Measurements from ENCODE around the gene SFI1.

The SFI1 gene

DNA sequence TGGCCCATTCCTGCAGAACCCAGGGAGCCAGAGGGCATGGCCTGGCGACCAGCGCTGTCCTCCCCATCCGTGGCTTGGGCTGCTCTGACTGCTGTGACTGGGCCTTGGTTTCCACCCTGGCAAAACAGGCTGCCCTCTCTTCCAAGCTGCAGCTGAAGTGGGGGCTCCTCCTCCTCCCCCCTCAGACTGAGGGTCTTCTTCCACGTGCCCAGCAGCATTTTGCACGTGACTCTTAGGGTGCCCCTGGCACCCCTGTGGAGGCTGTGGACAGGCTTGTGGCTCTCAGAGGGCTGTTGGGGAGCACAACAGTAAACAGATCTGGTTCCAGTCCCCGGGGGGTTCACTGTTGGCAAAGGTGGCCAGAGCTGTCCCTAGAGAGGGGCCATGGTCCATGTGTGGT is 114.3 kb downstream of the SFI1 start:
- Histone ChIP-seq H3K9me3 (ENCODE audit: insufficient read depth, low read depth, low read length) (no peaks in the 10 kb centered on the region), H3K4me3 (ENCODE audit: low read length, poor library complexity, severe bottlenecking) (no peak overlapping the region), H3K36me3 (ENCODE audit: insufficient read depth, low read length) (no peaks in the 10 kb centered on the region), H3K4me1 (ENCODE audit: insufficient read depth, low read length, poor library complexity, severe bottlenecking) (peaks cover 2% of the 10 kb centered on the region), H3F3A (ENCODE audit: low read depth) (no peaks in the 10 kb centered on the region), H3K4me2 (ENCODE audit: low read depth, low read length, poor library complexity, severe bottlenecking) (no peak overlapping the region), H2AFZ (ENCODE audit: low read length) (no peak overlapping the region), H3K9ac (ENCODE audit: low read depth, low read length, poor library complexity, severe bottlenecking) (no peak overlapping the region), H3K27me3 (ENCODE audit: insufficient read depth, low read length, poor library complexity, severe bottlenecking) (no peaks in the 10 kb centered on the region), H3K9me2 (replicated peaks; ENCODE audit: low read depth, low read length) (no peaks in the 10 kb centered on the region), H3K79me2 (ENCODE audit: insufficient read depth, low read length) (no peaks in the 10 kb centered on the region), H4K20me1 (ENCODE audit: insufficient read depth, low read length, poor library complexity, severe bottlenecking) (no peaks in the 10 kb centered on the region)
- TF ChIP-seq CTCF (conservative IDR thresholded peaks at IDR 0.05; ENCODE audit: low read length) = no peak
- TF ChIP-seq EZH2phosphoT487 (IDR thresholded peaks at IDR 0.05; ENCODE audit: borderline replicate concordance) = no peak

- no peaks in the 10 kb centered on the region for H4K20me1 ChIP-seq (ENCODE audit: insufficient read depth, low read length, poor library complexity, severe bottlenecking)
Measured at GRCh38 chr22:31611061-31611760, 114.9 kb downstream of the SFI1 start.

GRCh38 chr22:31612891-31613285 is 116.6 kb downstream of the SFI1 start:
- Histone ChIP-seq H3K4me2 (ENCODE audit: low read depth, low read length, poor library complexity, severe bottlenecking) (no peak overlapping the region), H3K27me3 (ENCODE audit: insufficient read depth, low read length, poor library complexity, severe bottlenecking) (no peaks in the 10 kb centered on the region), H3K4me1 (ENCODE audit: insufficient read depth, low read length, poor library complexity, severe bottlenecking) (peaks cover 9% of the 10 kb centered on the region), H3K36me3 (ENCODE audit: insufficient read depth, low read length) (peaks cover 12% of the 10 kb centered on the region; the same call in 1 of the 2 replicates), H3K4me3 (ENCODE audit: low read length, poor library complexity, severe bottlenecking) (no peak overlapping the region), H4K20me1 (ENCODE audit: insufficient read depth, low read length, poor library complexity, severe bottlenecking) (no peaks in the 10 kb centered on the region), H3K79me2 (ENCODE audit: insufficient read depth, low read length) (no peaks in the 10 kb centered on the region), H3K9ac (ENCODE audit: low read depth, low read length, poor library complexity, severe bottlenecking) (no peak overlapping the region), H3F3A (ENCODE audit: low read depth) (no peaks in the 10 kb centered on the region), H2AFZ (ENCODE audit: low read length) (no peak overlapping the region), H3K9me2 (replicated peaks; ENCODE audit: low read depth, low read length) (no peaks in the 10 kb centered on the region), H3K9me3 (ENCODE audit: insufficient read depth, low read depth, low read length) (no peaks in the 10 kb centered on the region)
- TF ChIP-seq EZH2phosphoT487 (IDR thresholded peaks at IDR 0.05; ENCODE audit: borderline replicate concordance) (no peak), CTCF (conservative IDR thresholded peaks at IDR 0.05; ENCODE audit: low read length) (no peak)

More at GRCh38 chr22:31611061-31611760, 114.9 kb downstream of the SFI1 start:
- Histone ChIP-seq H3K4me2 (ENCODE audit: low read depth, low read length, poor library complexity, severe bottlenecking) (no peak overlapping the region), H2AFZ (ENCODE audit: low read length) (no peak overlapping the region), H3K4me3 (ENCODE audit: low read length, poor library complexity, severe bottlenecking) (no peak overlapping the region), H3K36me3 (ENCODE audit: insufficient read depth, low read length) (no peaks in the 10 kb centered on the region), H3K27me3 (ENCODE audit: insufficient read depth, low read length, poor library complexity, severe bottlenecking) (no peaks in the 10 kb centered on the region), H3K4me1 (ENCODE audit: insufficient read depth, low read length, poor library complexity, severe bottlenecking) (peaks cover 8% of the 10 kb centered on the region), H3K9ac (ENCODE audit: low read depth, low read length, poor library complexity, severe bottlenecking) (no peak overlapping the region), H3K9me3 (ENCODE audit: insufficient read depth, low read depth, low read length) (no peaks in the 10 kb centered on the region), H3K9me2 (replicated peaks; ENCODE audit: low read depth, low read length) (no peaks in the 10 kb centered on the region), H3F3A (ENCODE audit: low read depth) (no peaks in the 10 kb centered on the region), H3K79me2 (ENCODE audit: insufficient read depth, low read length) (no peaks in the 10 kb centered on the region)
- no peak for TF ChIP-seq CTCF (conservative IDR thresholded peaks at IDR 0.05; ENCODE audit: low read length)
- no peak for TF ChIP-seq EZH2phosphoT487 (IDR thresholded peaks at IDR 0.05; ENCODE audit: borderline replicate concordance)

All from Loucy (cell line).